ENCODE measurements around the gene ELP5.

ELP5 gene

GRCh38 chr17:7284911-7285310 lies 32.9 kb downstream of the ELP5 start:
- H2AFZ ChIP-seq (ENCODE audit: low read depth, low read length) = no peak overlapping the region
- no peak for DNase-seq
- no peak overlapping the region for H3K9ac ChIP-seq (ENCODE audit: low read depth, low read length)
- peaks cover 26% of the 10 kb centered on the region for H3K4me1 ChIP-seq (ENCODE audit: insufficient read depth, low read length)
- no peak overlapping the region for H3K27ac ChIP-seq (ENCODE audit: low read length)
- no peaks in the 10 kb centered on the region for H4K20me1 ChIP-seq (ENCODE audit: insufficient read depth, low read length)
- H3K9me3 ChIP-seq (ENCODE audit: insufficient read depth, low read length, severe bottlenecking) = no peaks in the 10 kb centered on the region
- H3K4me3 ChIP-seq (ENCODE audit: low read depth in 1 of 2, low read length in 2 of 2) = no peak overlapping the region
- no peaks in the 10 kb centered on the region for H3K36me3 ChIP-seq (ENCODE audit: insufficient read depth, low read length)
- no peak for ATAC-seq (ENCODE audit: insufficient read depth, low read depth)
- no peak overlapping the region for H3K4me2 ChIP-seq (ENCODE audit: insufficient read depth, low read length)
- no peaks in the 10 kb centered on the region for H3K79me2 ChIP-seq (ENCODE audit: insufficient read depth, low read length)
- TF ChIP-seq EZH2 (IDR thresholded peaks at IDR 0.05; ENCODE audit: borderline replicate concordance, low read depth, low read length, severe bottlenecking) (no peak), CTCF (IDR thresholded peaks at IDR 0.05; ENCODE audit: borderline replicate concordance, extremely low read depth, low read length, poor library complexity, severe bottlenecking) (no peak)
- peaks cover 15% of the 10 kb centered on the region for H3K27me3 ChIP-seq (ENCODE audit: insufficient read depth, low read length, poor library complexity)

GRCh38 chr17:7285679-7286078 lies 33.7 kb downstream of the ELP5 start:
- Histone ChIP-seq H3K27me3 (ENCODE audit: insufficient read depth, low read length, poor library complexity) (peaks cover 14% of the 10 kb centered on the region), H3K9me3 (ENCODE audit: insufficient read depth, low read length, severe bottlenecking) (no peaks in the 10 kb centered on the region), H4K20me1 (ENCODE audit: insufficient read depth, low read length) (no peaks in the 10 kb centered on the region), H3K4me1 (ENCODE audit: insufficient read depth, low read length) (peaks cover 18% of the 10 kb centered on the region), H3K79me2 (ENCODE audit: insufficient read depth, low read length) (no peaks in the 10 kb centered on the region), H3K36me3 (ENCODE audit: insufficient read depth, low read length) (no peaks in the 10 kb centered on the region), H3K9ac (ENCODE audit: low read depth, low read length) (no peak overlapping the region), H3K27ac (ENCODE audit: low read length) (no peak overlapping the region), H2AFZ (ENCODE audit: low read depth, low read length) (no peak overlapping the region), H3K4me2 (ENCODE audit: insufficient read depth, low read length) (no peak overlapping the region), H3K4me3 (ENCODE audit: low read depth in 1 of 2, low read length in 2 of 2) (no peak overlapping the region)
- no peak for ATAC-seq (ENCODE audit: insufficient read depth, low read depth)
- TF ChIP-seq EZH2 (IDR thresholded peaks at IDR 0.05; ENCODE audit: borderline replicate concordance, low read depth, low read length, severe bottlenecking) = no peak
- TF ChIP-seq CTCF (IDR thresholded peaks at IDR 0.05; ENCODE audit: borderline replicate concordance, extremely low read depth, low read length, poor library complexity, severe bottlenecking) = no peak
- no peak for DNase-seq

- Histone ChIP-seq H3K4me1 (ENCODE audit: insufficient read depth, low read length) (no peaks in the 10 kb centered on the region), H3K4me2 (ENCODE audit: insufficient read depth, low read length) (no peak overlapping the region), H2AFZ (ENCODE audit: low read depth, low read length) (no peak overlapping the region), H3K27me3 (ENCODE audit: insufficient read depth, low read length, poor library complexity) (peaks cover 30% of the 10 kb centered on the region), H4K20me1 (ENCODE audit: insufficient read depth, low read length) (0 out of 2 replicates have a peak, but pooled peaks cover 4% of the 10 kb centered on the region), H3K4me3 (ENCODE audit: low read depth in 1 of 2, low read length in 2 of 2) (no peak overlapping the region), H3K27ac (ENCODE audit: low read length) (no peak overlapping the region), H3K36me3 (ENCODE audit: insufficient read depth, low read length) (no peaks in the 10 kb centered on the region), H3K9me3 (ENCODE audit: insufficient read depth, low read length, severe bottlenecking) (no peaks in the 10 kb centered on the region), H3K9ac (ENCODE audit: low read depth, low read length) (no peak overlapping the region), H3K79me2 (ENCODE audit: insufficient read depth, low read length) (no peaks in the 10 kb centered on the region)
- DNase-seq (no peak), ATAC-seq (ENCODE audit: insufficient read depth, low read depth) (no peak)
- TF ChIP-seq EZH2 (IDR thresholded peaks at IDR 0.05; ENCODE audit: borderline replicate concordance, low read depth, low read length, severe bottlenecking) (no peak), CTCF (IDR thresholded peaks at IDR 0.05; ENCODE audit: borderline replicate concordance, extremely low read depth, low read length, poor library complexity, severe bottlenecking) (no peak)
Measured at GRCh38 chr17:7289256-7290032, 37.4 kb downstream of the ELP5 start.

All from DND-41 (cell line).